WTC11 (cell line): ENCODE results near the gene TPTE2. TPM values are rescaled to one million over a fixed set of nuclear protein-coding genes. Genes with fewer than 3 reads are reported as not detected.

Source experiments
- ATAC-seq: fragments of 200-7000 bp; cut with Tn5 transposase; 2 replicates; pipeline ENCODE4 v1.10.0; 2021; ENCODE audit warnings: mild to moderate bottlenecking, moderate library complexity
- CTCF ChIA-PET: fragments of 300-600 bp; sonication (Branson Sonifier 250); formaldehyde crosslinking; loops from one replicate; lab custom pipeline; 2021; ENCODE audit warnings: antibody characterized with exemption; lab: Charles Lee
- POLR2A ChIA-PET: fragments of 350-600 bp; sonication (Branson Sonifier 250); formaldehyde crosslinking; loops from one replicate; lab custom pipeline; 2021; ENCODE audit warnings: antibody characterized with exemption; lab: Charles Lee
- DNase-seq: peaks from one replicate; pipeline ENCODE4 v3.0.0; 2021; ENCODE audit warnings: low spot score
- H3K27ac Mint-ChIP-seq: 2 replicates; pipeline ENCODE4 v1.8.0; 2021; ENCODE audit warnings: mixed read lengths
- H3K27me3 Mint-ChIP-seq: 2 replicates; pipeline ENCODE4 v1.8.0; 2021; ENCODE audit warnings: low read depth, mild to moderate bottlenecking, moderate library complexity, mixed read lengths
- H3K36me3 Mint-ChIP-seq: 2 replicates; pipeline ENCODE4 v1.8.0; 2021; ENCODE audit warnings: mixed read lengths
- H3K4me1 Mint-ChIP-seq: 2 replicates; pipeline ENCODE4 v1.8.0; 2022; ENCODE audit warnings: mixed read lengths
- H3K4me3 Mint-ChIP-seq: 2 replicates; pipeline ENCODE4 v1.8.0; 2021; ENCODE audit warnings: mild to moderate bottlenecking, moderate library complexity, mixed read lengths
- H3K9me3 Mint-ChIP-seq: 2 replicates; pipeline ENCODE4 v1.8.0; 2021; ENCODE audit warnings: mixed read lengths
- NFYB ChIP-seq: sonication (generic); formaldehyde crosslinking; conservative IDR thresholded peaks from 2 replicates; pipeline ENCODE4 v1.8.0; 2022; ENCODE audit warnings: low read depth, missing genetic modification reagents
- PRRX2 ChIP-seq: fragments of 250-450 bp; sonication (Bioruptor Pico); IDR thresholded peaks from 2 replicates; pipeline ENCODE4 v1.8.0; 2021; ENCODE audit warnings: mild to moderate bottlenecking
- TCF7 ChIP-seq: sonication (generic); formaldehyde crosslinking; IDR thresholded peaks from 2 replicates; pipeline ENCODE4 v1.8.0; 2022; ENCODE audit warnings: mild to moderate bottlenecking, low read depth, missing genetic modification reagents, moderate library complexity
- ZNF219 ChIP-seq: sonication (generic); formaldehyde crosslinking; IDR thresholded peaks from 2 replicates; pipeline ENCODE4 v1.8.0; 2023; ENCODE audit warnings: missing genetic modification reagents, mild to moderate bottlenecking, borderline replicate concordance
- ZNF317 ChIP-seq: sonication (generic); formaldehyde crosslinking; IDR thresholded peaks from 2 replicates; pipeline ENCODE4 v1.8.1; 2023; ENCODE audit warnings: low read depth, mild to moderate bottlenecking, moderate library complexity, missing genetic modification reagents, borderline replicate concordance
- ZNF671 ChIP-seq: fragments of 250-450 bp; sonication (Bioruptor Pico); IDR thresholded peaks from 2 replicates; pipeline ENCODE4 v1.8.0; 2021; ENCODE audit warnings: mild to moderate bottlenecking
- total RNA-seq: library from RNA; stranded (reverse); gene quantifications from 3 replicates; pipeline ENCODE4 v1.2.3, GENCODE V29; 2021
- TF ChIP-seq, protein P1 (sequence below): fragments of 250-450 bp; sonication (Bioruptor Pico); IDR thresholded peaks from 2 replicates; pipeline ENCODE4 v1.9.0; 2021; ENCODE audit warnings: mild to moderate bottlenecking
- TF ChIP-seq, protein P2 (sequence below): sonication (generic); formaldehyde crosslinking; IDR thresholded peaks from 2 replicates; pipeline ENCODE4 v1.8.0; 2023; ENCODE audit warnings: missing genetic modification reagents
- TF ChIP-seq, protein P3 (sequence below): fragments of 250-450 bp; sonication (Bioruptor Pico); IDR thresholded peaks from 2 replicates; pipeline ENCODE4 v1.9.0; 2021; ENCODE audit warnings: mild to moderate bottlenecking
- TF ChIP-seq, protein P4 (sequence below): sonication (generic); formaldehyde crosslinking; IDR thresholded peaks from 2 replicates; pipeline ENCODE4 v1.8.1; 2022; ENCODE audit warnings: missing genetic modification reagents, borderline replicate concordance
- TF ChIP-seq, protein P5 (sequence below): sonication (generic); formaldehyde crosslinking; IDR thresholded peaks from 2 replicates; pipeline ENCODE4 v1.8.1; 2022; ENCODE audit warnings: low read depth, mild to moderate bottlenecking, moderate library complexity, missing genetic modification reagents, borderline replicate concordance
- TF ChIP-seq, protein P6 (sequence below): sonication (generic); formaldehyde crosslinking; conservative IDR thresholded peaks from 2 replicates; pipeline ENCODE4 v1.8.1; 2023; ENCODE audit warnings: mild to moderate bottlenecking, low read depth, missing genetic modification reagents, moderate library complexity
- TF ChIP-seq, protein P7 (sequence below): sonication (generic); formaldehyde crosslinking; IDR thresholded peaks from 2 replicates; pipeline ENCODE4 v1.8.0; 2022; ENCODE audit warnings: mild to moderate bottlenecking, missing genetic modification reagents
- TF ChIP-seq, protein P8 (sequence below): fragments of 250-450 bp; sonication (Bioruptor Pico); IDR thresholded peaks from 2 replicates; pipeline ENCODE4 v2.1.2; 2022; ENCODE audit warnings: mild to moderate bottlenecking, moderate library complexity

Gene TPTE2
- total RNA-seq, 1 experiment from 2014 or later, result not detected

DNA sequence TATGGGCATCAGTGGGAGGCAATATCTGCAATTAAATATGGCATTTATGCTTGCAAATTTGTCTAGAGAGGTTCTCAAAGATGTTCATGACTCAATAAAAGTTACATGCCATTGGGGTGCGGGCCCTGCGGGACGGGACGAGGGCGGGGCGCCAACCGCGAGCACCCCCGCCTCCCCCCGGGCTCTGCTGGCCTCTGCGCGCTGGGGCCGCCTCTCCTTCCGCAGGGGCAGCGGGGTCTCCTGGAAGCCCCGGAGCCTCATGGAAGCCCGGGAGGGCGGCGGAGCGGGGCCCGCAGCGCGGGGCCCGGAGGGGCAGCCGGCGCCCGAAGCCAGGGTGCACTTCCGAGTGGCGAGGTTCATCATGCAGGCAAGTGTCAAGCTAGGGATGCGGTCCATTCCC lies 179.2 kb downstream of the TPTE2 start:
- peaks cover 69% of the 10 kb centered on the region for H3K36me3 Mint-ChIP-seq
- no peak for DNase-seq
- ChIA-PET POLR2A (no interaction called here), CTCF (no interaction called here)
- H3K4me1 Mint-ChIP-seq, result no peaks in the 10 kb centered on the region
- H3K9me3 Mint-ChIP-seq, result peaks cover 67% of the 10 kb centered on the region
- no peak overlapping the region for H3K4me3 Mint-ChIP-seq
- TF ChIP-seq, protein P1, sequence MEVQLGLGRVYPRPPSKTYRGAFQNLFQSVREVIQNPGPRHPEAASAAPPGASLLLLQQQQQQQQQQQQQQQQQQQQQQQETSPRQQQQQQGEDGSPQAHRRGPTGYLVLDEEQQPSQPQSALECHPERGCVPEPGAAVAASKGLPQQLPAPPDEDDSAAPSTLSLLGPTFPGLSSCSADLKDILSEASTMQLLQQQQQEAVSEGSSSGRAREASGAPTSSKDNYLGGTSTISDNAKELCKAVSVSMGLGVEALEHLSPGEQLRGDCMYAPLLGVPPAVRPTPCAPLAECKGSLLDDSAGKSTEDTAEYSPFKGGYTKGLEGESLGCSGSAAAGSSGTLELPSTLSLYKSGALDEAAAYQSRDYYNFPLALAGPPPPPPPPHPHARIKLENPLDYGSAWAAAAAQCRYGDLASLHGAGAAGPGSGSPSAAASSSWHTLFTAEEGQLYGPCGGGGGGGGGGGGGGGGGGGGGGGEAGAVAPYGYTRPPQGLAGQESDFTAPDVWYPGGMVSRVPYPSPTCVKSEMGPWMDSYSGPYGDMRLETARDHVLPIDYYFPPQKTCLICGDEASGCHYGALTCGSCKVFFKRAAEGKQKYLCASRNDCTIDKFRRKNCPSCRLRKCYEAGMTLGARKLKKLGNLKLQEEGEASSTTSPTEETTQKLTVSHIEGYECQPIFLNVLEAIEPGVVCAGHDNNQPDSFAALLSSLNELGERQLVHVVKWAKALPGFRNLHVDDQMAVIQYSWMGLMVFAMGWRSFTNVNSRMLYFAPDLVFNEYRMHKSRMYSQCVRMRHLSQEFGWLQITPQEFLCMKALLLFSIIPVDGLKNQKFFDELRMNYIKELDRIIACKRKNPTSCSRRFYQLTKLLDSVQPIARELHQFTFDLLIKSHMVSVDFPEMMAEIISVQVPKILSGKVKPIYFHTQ (CRISPR knock-in tag), result no peak
- no peak for TF ChIP-seq ZNF317
- TF ChIP-seq, protein P2, sequence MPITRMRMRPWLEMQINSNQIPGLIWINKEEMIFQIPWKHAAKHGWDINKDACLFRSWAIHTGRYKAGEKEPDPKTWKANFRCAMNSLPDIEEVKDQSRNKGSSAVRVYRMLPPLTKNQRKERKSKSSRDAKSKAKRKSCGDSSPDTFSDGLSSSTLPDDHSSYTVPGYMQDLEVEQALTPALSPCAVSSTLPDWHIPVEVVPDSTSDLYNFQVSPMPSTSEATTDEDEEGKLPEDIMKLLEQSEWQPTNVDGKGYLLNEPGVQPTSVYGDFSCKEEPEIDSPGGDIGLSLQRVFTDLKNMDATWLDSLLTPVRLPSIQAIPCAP (CRISPR knock-in tag), result no peak
- no peak for TF ChIP-seq PRRX2
- no peak for TF ChIP-seq ZNF219 (CRISPR knock-in tag)
- TF ChIP-seq, protein P3, sequence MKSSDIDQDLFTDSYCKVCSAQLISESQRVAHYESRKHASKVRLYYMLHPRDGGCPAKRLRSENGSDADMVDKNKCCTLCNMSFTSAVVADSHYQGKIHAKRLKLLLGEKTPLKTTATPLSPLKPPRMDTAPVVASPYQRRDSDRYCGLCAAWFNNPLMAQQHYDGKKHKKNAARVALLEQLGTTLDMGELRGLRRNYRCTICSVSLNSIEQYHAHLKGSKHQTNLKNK, result no peak
- no peak for TF ChIP-seq TCF7 (CRISPR knock-in tag)
- TF ChIP-seq, protein P4, sequence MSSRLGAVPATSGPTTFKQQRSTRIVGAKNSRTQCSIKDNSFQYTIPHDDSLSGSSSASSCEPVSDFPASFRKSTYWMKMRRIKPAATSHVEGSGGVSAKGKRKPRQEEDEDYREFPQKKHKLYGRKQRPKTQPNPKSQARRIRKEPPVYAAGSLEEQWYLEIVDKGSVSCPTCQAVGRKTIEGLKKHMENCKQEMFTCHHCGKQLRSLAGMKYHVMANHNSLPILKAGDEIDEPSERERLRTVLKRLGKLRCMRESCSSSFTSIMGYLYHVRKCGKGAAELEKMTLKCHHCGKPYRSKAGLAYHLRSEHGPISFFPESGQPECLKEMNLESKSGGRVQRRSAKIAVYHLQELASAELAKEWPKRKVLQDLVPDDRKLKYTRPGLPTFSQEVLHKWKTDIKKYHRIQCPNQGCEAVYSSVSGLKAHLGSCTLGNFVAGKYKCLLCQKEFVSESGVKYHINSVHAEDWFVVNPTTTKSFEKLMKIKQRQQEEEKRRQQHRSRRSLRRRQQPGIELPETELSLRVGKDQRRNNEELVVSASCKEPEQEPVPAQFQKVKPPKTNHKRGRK, result no peak
- TF ChIP-seq, protein P5, sequence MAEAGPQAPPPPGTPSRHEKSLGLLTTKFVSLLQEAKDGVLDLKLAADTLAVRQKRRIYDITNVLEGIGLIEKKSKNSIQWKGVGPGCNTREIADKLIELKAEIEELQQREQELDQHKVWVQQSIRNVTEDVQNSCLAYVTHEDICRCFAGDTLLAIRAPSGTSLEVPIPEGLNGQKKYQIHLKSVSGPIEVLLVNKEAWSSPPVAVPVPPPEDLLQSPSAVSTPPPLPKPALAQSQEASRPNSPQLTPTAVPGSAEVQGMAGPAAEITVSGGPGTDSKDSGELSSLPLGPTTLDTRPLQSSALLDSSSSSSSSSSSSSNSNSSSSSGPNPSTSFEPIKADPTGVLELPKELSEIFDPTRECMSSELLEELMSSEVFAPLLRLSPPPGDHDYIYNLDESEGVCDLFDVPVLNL (CRISPR knock-in tag), result no peak
- no peak for TF ChIP-seq NFYB
- TF ChIP-seq, protein P6, sequence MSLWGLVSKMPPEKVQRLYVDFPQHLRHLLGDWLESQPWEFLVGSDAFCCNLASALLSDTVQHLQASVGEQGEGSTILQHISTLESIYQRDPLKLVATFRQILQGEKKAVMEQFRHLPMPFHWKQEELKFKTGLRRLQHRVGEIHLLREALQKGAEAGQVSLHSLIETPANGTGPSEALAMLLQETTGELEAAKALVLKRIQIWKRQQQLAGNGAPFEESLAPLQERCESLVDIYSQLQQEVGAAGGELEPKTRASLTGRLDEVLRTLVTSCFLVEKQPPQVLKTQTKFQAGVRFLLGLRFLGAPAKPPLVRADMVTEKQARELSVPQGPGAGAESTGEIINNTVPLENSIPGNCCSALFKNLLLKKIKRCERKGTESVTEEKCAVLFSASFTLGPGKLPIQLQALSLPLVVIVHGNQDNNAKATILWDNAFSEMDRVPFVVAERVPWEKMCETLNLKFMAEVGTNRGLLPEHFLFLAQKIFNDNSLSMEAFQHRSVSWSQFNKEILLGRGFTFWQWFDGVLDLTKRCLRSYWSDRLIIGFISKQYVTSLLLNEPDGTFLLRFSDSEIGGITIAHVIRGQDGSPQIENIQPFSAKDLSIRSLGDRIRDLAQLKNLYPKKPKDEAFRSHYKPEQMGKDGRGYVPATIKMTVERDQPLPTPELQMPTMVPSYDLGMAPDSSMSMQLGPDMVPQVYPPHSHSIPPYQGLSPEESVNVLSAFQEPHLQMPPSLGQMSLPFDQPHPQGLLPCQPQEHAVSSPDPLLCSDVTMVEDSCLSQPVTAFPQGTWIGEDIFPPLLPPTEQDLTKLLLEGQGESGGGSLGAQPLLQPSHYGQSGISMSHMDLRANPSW (CRISPR knock-in tag), result no peak
- TF ChIP-seq, protein P7, sequence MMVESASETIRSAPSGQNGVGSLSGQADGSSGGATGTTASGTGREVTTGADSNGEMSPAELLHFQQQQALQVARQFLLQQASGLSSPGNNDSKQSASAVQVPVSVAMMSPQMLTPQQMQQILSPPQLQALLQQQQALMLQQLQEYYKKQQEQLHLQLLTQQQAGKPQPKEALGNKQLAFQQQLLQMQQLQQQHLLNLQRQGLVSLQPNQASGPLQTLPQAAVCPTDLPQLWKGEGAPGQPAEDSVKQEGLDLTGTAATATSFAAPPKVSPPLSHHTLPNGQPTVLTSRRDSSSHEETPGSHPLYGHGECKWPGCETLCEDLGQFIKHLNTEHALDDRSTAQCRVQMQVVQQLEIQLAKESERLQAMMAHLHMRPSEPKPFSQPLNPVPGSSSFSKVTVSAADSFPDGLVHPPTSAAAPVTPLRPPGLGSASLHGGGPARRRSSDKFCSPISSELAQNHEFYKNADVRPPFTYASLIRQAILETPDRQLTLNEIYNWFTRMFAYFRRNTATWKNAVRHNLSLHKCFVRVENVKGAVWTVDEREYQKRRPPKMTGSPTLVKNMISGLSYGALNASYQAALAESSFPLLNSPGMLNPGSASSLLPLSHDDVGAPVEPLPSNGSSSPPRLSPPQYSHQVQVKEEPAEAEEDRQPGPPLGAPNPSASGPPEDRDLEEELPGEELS, result no peak
- TF ChIP-seq, protein P8, sequence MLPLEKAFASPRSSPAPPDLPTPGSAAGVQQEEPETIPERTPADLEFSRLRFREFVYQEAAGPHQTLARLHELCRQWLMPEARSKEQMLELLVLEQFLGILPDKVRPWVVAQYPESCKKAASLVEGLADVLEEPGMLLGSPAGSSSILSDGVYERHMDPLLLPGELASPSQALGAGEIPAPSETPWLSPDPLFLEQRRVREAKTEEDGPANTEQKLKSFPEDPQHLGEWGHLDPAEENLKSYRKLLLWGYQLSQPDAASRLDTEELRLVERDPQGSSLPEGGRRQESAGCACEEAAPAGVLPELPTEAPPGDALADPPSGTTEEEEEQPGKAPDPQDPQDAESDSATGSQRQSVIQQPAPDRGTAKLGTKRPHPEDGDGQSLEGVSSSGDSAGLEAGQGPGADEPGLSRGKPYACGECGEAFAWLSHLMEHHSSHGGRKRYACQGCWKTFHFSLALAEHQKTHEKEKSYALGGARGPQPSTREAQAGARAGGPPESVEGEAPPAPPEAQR, result no peak
- TF ChIP-seq ZNF671 (CRISPR knock-in tag), result no peak
- H3K27me3 Mint-ChIP-seq, result peaks cover 3% of the 10 kb centered on the region; the same call in 1 of the 2 replicates
- no peak for ATAC-seq
- H3K27ac Mint-ChIP-seq, result no peak overlapping the region

Other genes with a start within 250 kb of the TPTE2 start
- gene MPHOSPH8, start 72.1 kb upstream of the TPTE2 start, total RNA-seq, result 18.2 to 18.5 TPM (median 18.3 TPM) in 3 replicates
- 67.5 to 101 TPM (median 99.2 TPM) in 3 replicates for gene PSPC1, start 221.4 kb upstream of the TPTE2 start, total RNA-seq